Kidney (tissue), 14 donors: ENCODE measurements around the gene ABLIM1. TPM values are rescaled to one million over a fixed set of nuclear protein-coding genes. Genes with fewer than 3 reads are reported as not detected.

Experiments
- DNase-seq, 5 donors: peaks; one replicate each; pipeline ENCODE4 v3.0.0-alpha.2; 2013 to 2020
- FAIRE-seq: peaks from 2 replicates; lab custom pipeline; 2012; peaks lifted over from hg19 to GRCh38; lab: Jason Lieb, UNC
- H3K27ac ChIP-seq, 2 donors: one replicate each; pipeline ENCODE4 v1.7.0; 2013; ENCODE audit warnings: low read depth in 2 of 2, low read length in 2 of 2, inconsistent platforms in 1 of 2
- H3K27me3 ChIP-seq: one replicate; pipeline ENCODE4 v1.7.1; 2013; ENCODE audit warnings: low read length, inconsistent platforms; ENCODE audit not compliant: control insufficient read depth, insufficient read depth
- H3K36me3 ChIP-seq, 3 donors: one replicate each; pipeline versions ENCODE4 v1.7.0 to v1.7.1; 2013; ENCODE audit warnings: low read length in 3 of 3, control low read depth in 1 of 3, inconsistent platforms in 1 of 3; ENCODE audit not compliant: insufficient read depth in 3 of 3, control insufficient read depth in 2 of 3
- H3K4me1 ChIP-seq, 3 donors: one replicate each; pipeline versions ENCODE4 v1.7.0 to v1.7.1; 2013; ENCODE audit warnings: low read length in 3 of 3, inconsistent platforms in 1 of 3, low read depth in 1 of 3; ENCODE audit not compliant: control insufficient read depth in 2 of 3, insufficient read depth in 2 of 3
- H3K4me3 ChIP-seq, 3 donors: one replicate each; pipeline versions ENCODE4 v1.7.0 to v1.8.1; 2013; ENCODE audit warnings: low read length in 3 of 3, control low read depth in 1 of 3, inconsistent platforms in 1 of 3
- H3K9ac ChIP-seq, 3 donors: one replicate each; pipeline versions ENCODE4 v1.7.0 to v1.7.1; 2013; ENCODE audit warnings: low read length in 3 of 3, control low read depth in 1 of 3, inconsistent platforms in 1 of 3
- H3K9me3 ChIP-seq, 3 donors: one replicate each; pipeline versions ENCODE4 v1.7.0 to v1.7.1; 2013; ENCODE audit warnings: low read length in 3 of 3, control low read depth in 1 of 3, inconsistent platforms in 1 of 3; ENCODE audit not compliant: control insufficient read depth in 2 of 3, insufficient read depth in 1 of 3
- intact Hi-C: fragments of 100-400 bp; cut with DNase I; formaldehyde crosslinking; loops from one replicate; pipeline ENCODE4 v1.11.1; 2022
- polyA plus RNA-seq: library from polyadenylated mRNA; stranded (reverse); fragments of 350-450 nt; fragmentation: Illumina TruSeq; extraction: RNeasy Lipid Tissue Mini Kit (QIAGEN cat#74804); gene quantifications from one replicate; pipeline ENCODE4 v1.2.3, GENCODE V29; 2014; ENCODE audit warnings: low read depth, low replicate concordance; ENCODE audit not compliant: insufficient read depth
- total RNA-seq: library from RNA; stranded (reverse); fragmentation: NEBNext Ultra II Directional; extraction: Animal tissue kit (Norgen Biotek cat#: 25700); gene quantifications from one replicate; pipeline ENCODE4 v1.2.1, GENCODE V29; 2021
- TF ChIP-seq, protein P1 (sequence below): IDR thresholded peaks from 3 replicates; pipeline ENCODE4 v1.5.1; 2012; ENCODE audit warnings: mild to moderate bottlenecking, moderate library complexity, borderline replicate concordance; ENCODE audit not compliant: insufficient read depth; ENCODE audit errors: extremely low read depth
- donor health status: control.
- donor health status: control.
- donor health status: control.
- donor health status: control.
- donor health status: control.
- donor health status: DM: yes; HTN: yes; CAD: no.
- donor health status: Normal renal cell carcinoma (clear cell type).

The ABLIM1 gene
- total and polyA plus RNA-seq, 2 donors from 2014 or later: 32.3 to 158 TPM

DNA sequence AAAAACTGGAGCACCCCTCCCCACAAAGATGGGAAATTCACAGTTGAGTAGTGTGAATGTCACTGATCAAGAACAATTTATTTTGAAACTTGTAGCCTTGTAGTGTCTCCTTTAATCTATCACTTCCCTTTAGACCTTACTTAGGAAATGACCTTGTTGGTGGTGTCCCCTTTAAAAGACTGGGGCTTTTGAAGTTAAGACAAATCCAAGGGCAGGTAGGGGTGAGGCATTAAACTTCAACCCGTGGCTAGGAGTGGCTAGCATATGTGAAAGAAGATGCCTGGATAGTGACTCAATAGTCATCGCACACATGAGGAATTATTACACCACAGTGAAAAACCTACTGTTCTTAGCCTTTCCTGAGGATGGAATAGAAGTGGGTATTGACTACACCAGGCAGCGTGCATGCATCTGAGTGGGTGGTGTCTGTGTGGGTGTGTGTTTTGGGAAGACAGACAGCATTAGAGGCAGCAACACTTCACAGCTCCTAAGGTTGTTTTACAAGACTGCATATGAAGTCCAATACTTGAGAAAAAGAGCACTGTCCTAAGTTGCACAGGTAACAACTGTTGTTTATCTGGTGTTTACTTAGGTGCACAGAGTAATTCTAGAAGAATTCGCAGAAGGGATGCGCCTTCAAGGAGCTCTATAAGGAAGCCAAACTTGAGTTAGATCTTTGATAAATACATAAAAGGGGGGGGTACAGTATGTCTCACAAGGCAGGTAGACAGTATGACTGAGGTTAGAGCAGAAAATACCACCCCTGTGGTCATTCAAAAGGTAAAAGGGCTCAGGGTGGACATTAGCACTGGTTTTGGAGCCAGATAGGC is 32.9 kb downstream of the ABLIM1 start:
- H3K4me1 ChIP-seq: peaks cover 0 to 51% (median 21%) of the 10 kb centered on the region in 3 donors
- H3K27ac ChIP-seq: peak overlapping the region; percentile 44 to 79
- H3K27me3 ChIP-seq: no peaks in the 10 kb centered on the region
- peak overlapping the region in 1 of 3 donors; percentile 8 for H3K9ac ChIP-seq
- FAIRE-seq (no peak), DNase-seq (no peak)
- TF ChIP-seq, protein P1, sequence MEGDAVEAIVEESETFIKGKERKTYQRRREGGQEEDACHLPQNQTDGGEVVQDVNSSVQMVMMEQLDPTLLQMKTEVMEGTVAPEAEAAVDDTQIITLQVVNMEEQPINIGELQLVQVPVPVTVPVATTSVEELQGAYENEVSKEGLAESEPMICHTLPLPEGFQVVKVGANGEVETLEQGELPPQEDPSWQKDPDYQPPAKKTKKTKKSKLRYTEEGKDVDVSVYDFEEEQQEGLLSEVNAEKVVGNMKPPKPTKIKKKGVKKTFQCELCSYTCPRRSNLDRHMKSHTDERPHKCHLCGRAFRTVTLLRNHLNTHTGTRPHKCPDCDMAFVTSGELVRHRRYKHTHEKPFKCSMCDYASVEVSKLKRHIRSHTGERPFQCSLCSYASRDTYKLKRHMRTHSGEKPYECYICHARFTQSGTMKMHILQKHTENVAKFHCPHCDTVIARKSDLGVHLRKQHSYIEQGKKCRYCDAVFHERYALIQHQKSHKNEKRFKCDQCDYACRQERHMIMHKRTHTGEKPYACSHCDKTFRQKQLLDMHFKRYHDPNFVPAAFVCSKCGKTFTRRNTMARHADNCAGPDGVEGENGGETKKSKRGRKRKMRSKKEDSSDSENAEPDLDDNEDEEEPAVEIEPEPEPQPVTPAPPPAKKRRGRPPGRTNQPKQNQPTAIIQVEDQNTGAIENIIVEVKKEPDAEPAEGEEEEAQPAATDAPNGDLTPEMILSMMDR: no peak
- H3K36me3 ChIP-seq: no peaks in the 10 kb centered on the region
- H3K9me3 ChIP-seq: no peaks in the 10 kb centered on the region
- no peak overlapping the region for H3K4me3 ChIP-seq
- intact Hi-C loops: no loop called here

DNA sequence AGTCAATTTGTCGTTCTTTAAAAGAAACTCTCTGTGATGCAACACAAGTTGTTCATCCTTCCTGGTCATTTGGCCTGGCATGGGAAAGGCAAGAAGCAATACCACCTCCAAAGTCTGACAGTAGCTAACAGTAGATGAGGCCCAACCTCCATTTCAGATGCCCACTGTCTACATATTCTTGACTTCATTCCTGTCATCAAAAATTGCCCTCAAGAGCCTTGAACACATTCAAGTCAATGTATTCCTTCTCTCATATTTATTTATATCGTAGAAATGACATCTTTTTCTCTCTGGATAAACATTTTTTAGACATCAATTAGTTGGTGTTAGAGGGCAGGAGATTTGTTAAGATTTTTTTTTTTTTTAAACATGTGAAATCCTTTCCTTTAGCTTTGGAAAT is 33.7 kb downstream of the ABLIM1 start:
- Histone ChIP-seq H3K27me3 (no peaks in the 10 kb centered on the region), H3K36me3 (no peaks in the 10 kb centered on the region), H3K9me3 (no peaks in the 10 kb centered on the region), H3K4me1 (peaks cover 0 to 49% (median 19%) of the 10 kb centered on the region in 3 donors), H3K4me3 (no peak overlapping the region), H3K9ac (no peak overlapping the region), H3K27ac (peak overlapping the region; percentile 69 to 79)
- no peak for DNase-seq
- intact Hi-C loops: no loop called here
- TF ChIP-seq, protein P1: no peak
- no peak for FAIRE-seq

GRCh38 chr10:114623661-114624294 is 34.3 kb downstream of the ABLIM1 start:
- Histone ChIP-seq H3K36me3 (no peaks in the 10 kb centered on the region), H3K27me3 (no peaks in the 10 kb centered on the region), H3K27ac (peak overlapping the region; percentile 69 to 79), H3K4me3 (no peak overlapping the region), H3K4me1 (peaks cover 0 to 42% (median 19%) of the 10 kb centered on the region in 3 donors), H3K9me3 (no peaks in the 10 kb centered on the region), H3K9ac (peak overlapping the region in 1 of 3 donors; percentile 13)
- intact Hi-C loops: no loop called here
- no peak for DNase-seq
- TF ChIP-seq, protein P1: no peak
- peak; percentile 47 for FAIRE-seq
